Breast epithelium (tissue), 4 donors: ENCODE data around the gene MYBBP1A. TPM values are rescaled to one million over a fixed set of nuclear protein-coding genes. Genes with fewer than 3 reads are reported as not detected.

Experiments used
- DNase-seq, 2 donors: peaks; one replicate each; pipeline ENCODE4 v3.0.0-alpha.2; 2019; ENCODE audit warnings: low spot score in 2 of 2
- H3K27ac ChIP-seq, 2 donors: fragments of 200-600 bp; sonication (generic) in 1 of 2; one replicate each; pipeline ENCODE4 v1.5.1; 2016 to 2019; ENCODE audit warnings: mild to moderate bottlenecking in 1 of 2
- H3K27me3 ChIP-seq, 2 donors: fragments of 200-600 bp; sonication (generic) in 1 of 2; one replicate each; pipeline versions ENCODE4 v1.5.1 to v1.6.0; 2017 to 2019; ENCODE audit warnings: control low read depth in 1 of 2, mild to moderate bottlenecking in 1 of 2
- H3K36me3 ChIP-seq: fragments of 200-600 bp; one replicate; pipeline ENCODE4 v1.5.1; 2019
- H3K4me1 ChIP-seq, 2 donors: fragments of 200-600 bp; sonication (generic); one replicate each; pipeline ENCODE4 v1.5.1; 2016 to 2019; ENCODE audit warnings: control low read depth in 1 of 2
- H3K4me3 ChIP-seq, 3 donors: fragments of 200-600 bp; sonication (generic); 1 replicate in 2 of 3; 2 replicates in 1 of 3; pipeline ENCODE4 v1.5.1; 2016 to 2019; ENCODE audit warnings: mild to moderate bottlenecking in 3 of 3, moderate library complexity in 2 of 3
- H3K9me3 ChIP-seq, 2 donors: fragments of 200-600 bp; sonication (generic) in 1 of 2; one replicate each; pipeline ENCODE4 v1.5.1; 2016 to 2019; ENCODE audit warnings: control low read depth in 1 of 2
- CTCF ChIP-seq, 3 donors: fragments of 450-650 bp; IDR thresholded peaks; one replicate each; pipeline ENCODE4 v1.5.1; 2016 to 2017; ENCODE audit warnings: antibody characterized with exemption in 3 of 3, mild to moderate bottlenecking in 3 of 3, moderate library complexity in 3 of 3
- POLR2A ChIP-seq: fragments of 450-650 bp; IDR thresholded peaks from one replicate; pipeline ENCODE4 v1.6.1; 2016; ENCODE audit warnings: antibody characterized with exemption, mild to moderate bottlenecking, moderate library complexity
- POLR2AphosphoS5 ChIP-seq, 3 donors: sonication (generic); formaldehyde crosslinking; IDR thresholded peaks; one replicate each; pipeline ENCODE4 v1.6.1; 2017; ENCODE audit warnings: antibody characterized with exemption in 3 of 3
- intact Hi-C: fragments of 100-400 bp; cut with DNase I; formaldehyde crosslinking; loops from one replicate; pipeline ENCODE4 v1.15.1; 2023; ENCODE audit warnings: low total_unique reads
- total RNA-seq, 3 donors: library from RNA; depleted of rRNA; stranded (reverse); fragments of >200 nt; gene quantifications; one replicate each; pipeline ENCODE4 v1.1.0, GENCODE V29; 2016

Gene MYBBP1A
- total RNA-seq, 3 donors from 2014 or later = 26.9 to 61.6 (median 50.1) TPM

GRCh38 chr17:4559139-4559791, 4.1 kb upstream of the MYBBP1A start:
- H3K36me3 ChIP-seq = no peaks in the 10 kb centered on the region
- intact Hi-C loops = no loop called here
- H3K4me1 ChIP-seq = peaks cover 7 to 19% of the 10 kb centered on the region in 2 donors
- H3K9me3 ChIP-seq = no peaks in the 10 kb centered on the region
- no peaks in the 10 kb centered on the region for H3K27me3 ChIP-seq
- no peak for TF ChIP-seq POLR2AphosphoS5 (IDR thresholded peaks at IDR 0.05)
- no peak for DNase-seq
- peak overlapping the region in 2 of 3 donors; percentile 42 to 51 for H3K4me3 ChIP-seq
- peak overlapping the region in 1 of 2 donors; percentile 30 for H3K27ac ChIP-seq

- no peak for TF ChIP-seq POLR2AphosphoS5 (IDR thresholded peaks at IDR 0.05)
- TF ChIP-seq CTCF (IDR thresholded peaks at IDR 0.05) = no peak
- TF ChIP-seq POLR2A = no peak
- H3K36me3 ChIP-seq = no peaks in the 10 kb centered on the region
- no peaks in the 10 kb centered on the region for H3K9me3 ChIP-seq
- peaks cover 7 to 23% of the 10 kb centered on the region in 2 donors for H3K4me1 ChIP-seq
- peak overlapping the region in 1 of 3 donors; percentile 3 for H3K4me3 ChIP-seq
- intact Hi-C loops = no loop called here
- DNase-seq = no peak
- H3K27ac ChIP-seq = no peak overlapping the region
- H3K27me3 ChIP-seq = no peaks in the 10 kb centered on the region
These were observed 3.3 kb upstream of the MYBBP1A start for GRCh38 chr17:4558347-4558971.

- Histone ChIP-seq H3K4me1 (peaks cover 7 to 23% of the 10 kb centered on the region in 2 donors), H3K4me3 (no peak overlapping the region), H3K9me3 (no peaks in the 10 kb centered on the region), H3K27me3 (no peaks in the 10 kb centered on the region), H3K36me3 (no peaks in the 10 kb centered on the region), H3K27ac (no peak overlapping the region)
- TF ChIP-seq CTCF (IDR thresholded peaks at IDR 0.05) = no peak
- no peak for TF ChIP-seq POLR2AphosphoS5 (IDR thresholded peaks at IDR 0.05)
- TF ChIP-seq POLR2A = no peak
- no peak for DNase-seq
- intact Hi-C loops = no loop called here
These were observed 2.6 kb upstream of the MYBBP1A start for GRCh38 chr17:4557626-4558346.

GRCh38 chr17:4556996-4557395, 1.8 kb upstream of the MYBBP1A start:
- H3K27me3 ChIP-seq = no peaks in the 10 kb centered on the region
- intact Hi-C loops = no loop called here

More at GRCh38 chr17:4556996-4557395, 1.8 kb upstream of the MYBBP1A start:
- H3K4me3 ChIP-seq = no peak overlapping the region
- TF ChIP-seq POLR2A (no peak), CTCF (IDR thresholded peaks at IDR 0.05) (no peak), POLR2AphosphoS5 (IDR thresholded peaks at IDR 0.05) (no peak)
- H3K36me3 ChIP-seq = no peaks in the 10 kb centered on the region
- no peaks in the 10 kb centered on the region for H3K9me3 ChIP-seq
- peaks cover 7 to 23% of the 10 kb centered on the region in 2 donors for H3K4me1 ChIP-seq
- DNase-seq = no peak
- no peak overlapping the region for H3K27ac ChIP-seq
